Activated CD8-positive, alpha-beta memory T cell treated with anti-CD3 and anti-CD28 coated beads for 4 hours (primary cell): Measurements from ENCODE around the gene CMBL.

Source experiments
- DNase-seq, 2 donors: peaks; one replicate each; pipeline ENCODE4 v3.0.0-alpha.2; 2020; ENCODE audit warnings: low read depth in 2 of 2

Gene CMBL

DNA sequence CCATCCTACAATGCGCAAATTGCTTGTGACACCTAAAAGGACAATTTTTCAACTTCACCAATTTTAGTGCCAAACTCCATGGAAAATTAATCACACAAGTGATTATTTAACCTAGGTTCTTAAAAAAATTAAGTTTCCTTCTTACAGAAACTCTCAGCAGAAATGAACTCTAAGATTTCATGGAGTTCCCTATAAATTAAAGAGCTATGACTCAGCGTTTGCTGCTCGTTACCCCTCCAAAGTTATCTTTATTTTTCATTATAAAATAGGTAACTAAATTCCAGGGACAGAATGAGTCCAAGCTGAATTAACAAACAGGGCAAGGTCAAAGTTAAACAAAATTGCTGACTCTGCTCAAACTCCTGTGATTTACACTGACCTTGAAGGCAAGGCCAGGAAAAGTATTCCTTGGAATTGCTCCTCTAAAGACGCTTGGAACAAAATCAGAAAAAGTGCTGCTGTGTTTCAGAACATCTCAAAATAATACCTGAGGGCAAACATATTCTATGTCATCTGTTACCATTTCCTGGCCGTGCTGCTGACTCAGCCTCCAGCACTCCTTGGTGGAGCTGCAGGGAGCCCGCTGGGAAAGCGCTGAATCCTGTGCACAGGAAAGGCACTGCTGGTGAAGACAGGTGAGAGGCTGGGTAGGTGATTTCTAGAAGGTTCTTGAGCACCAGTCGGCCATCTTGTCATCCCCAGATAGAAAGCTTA is 2.5 kb upstream of the CMBL start:
- DNase-seq = no peak

- no peak for DNase-seq
Measured at GRCh38 chr5:10308844-10309243, 1.1 kb upstream of the CMBL start.

DNA sequence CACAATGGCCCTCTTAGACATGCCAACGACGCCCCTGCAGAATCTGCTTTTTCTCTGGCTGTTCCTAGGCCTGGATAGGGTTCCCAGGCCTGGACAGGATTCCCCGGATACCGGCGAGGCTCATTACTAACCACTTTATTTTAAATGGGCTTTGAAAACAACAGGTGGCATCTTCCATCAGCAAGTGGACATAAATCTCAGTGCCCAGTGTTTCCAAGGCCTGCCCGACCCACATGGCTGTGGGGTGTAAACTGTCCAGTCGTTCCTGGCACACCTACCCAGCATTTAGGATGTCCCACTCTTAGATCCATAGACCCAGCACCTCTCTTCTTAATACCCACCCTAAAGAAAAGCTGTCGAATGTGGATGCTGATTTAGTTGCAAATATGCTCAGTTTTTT is 896 bp downstream of the CMBL start:
- DNase-seq = no peak

DNA sequence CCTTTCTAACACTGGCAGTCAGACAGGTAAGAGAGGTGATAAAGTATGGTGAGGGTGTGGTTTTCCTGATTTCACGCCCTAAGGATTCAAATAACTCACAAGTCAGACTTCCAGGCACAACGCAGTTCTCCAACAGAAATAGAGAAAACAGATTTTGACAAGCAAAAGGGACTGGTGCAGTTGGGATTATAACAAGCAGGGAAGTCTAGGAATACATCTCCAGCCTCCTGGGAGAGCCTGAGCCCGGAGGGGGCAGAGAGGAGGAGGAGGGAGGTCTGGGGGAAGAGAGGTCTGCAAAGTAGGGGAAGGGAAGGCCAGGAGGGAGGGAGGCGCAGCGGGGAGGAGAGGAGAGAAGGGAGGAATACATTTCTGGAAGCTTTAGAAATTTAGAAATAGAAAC is 1.6 kb downstream of the CMBL start:
- no peak for DNase-seq

GRCh38 chr5:10304932-10305331 is 2.8 kb downstream of the CMBL start:
- no peak for DNase-seq

DNA sequence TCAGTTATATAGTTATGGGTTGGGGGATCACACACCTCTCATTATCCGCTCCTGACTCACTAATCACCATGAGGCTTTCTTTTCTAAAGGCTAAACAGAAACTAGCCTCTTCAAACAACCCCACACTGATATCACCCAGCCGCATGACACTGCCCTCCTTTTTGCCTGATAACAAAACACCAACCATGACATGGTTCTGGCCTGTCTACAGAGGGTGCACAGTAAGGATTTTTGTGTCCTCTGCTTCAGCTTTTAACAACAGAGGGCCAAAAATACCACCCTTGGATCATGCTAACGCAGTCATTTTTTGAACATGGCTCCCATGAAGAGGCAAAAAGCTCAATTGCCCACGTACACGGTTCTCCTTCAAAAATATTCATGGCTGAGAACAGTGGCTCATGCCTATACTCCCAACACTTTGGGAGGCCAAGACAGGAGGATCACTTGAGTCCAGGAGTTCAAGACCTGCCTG is 4.0 kb downstream of the CMBL start:
- DNase-seq = no peak

DNA sequence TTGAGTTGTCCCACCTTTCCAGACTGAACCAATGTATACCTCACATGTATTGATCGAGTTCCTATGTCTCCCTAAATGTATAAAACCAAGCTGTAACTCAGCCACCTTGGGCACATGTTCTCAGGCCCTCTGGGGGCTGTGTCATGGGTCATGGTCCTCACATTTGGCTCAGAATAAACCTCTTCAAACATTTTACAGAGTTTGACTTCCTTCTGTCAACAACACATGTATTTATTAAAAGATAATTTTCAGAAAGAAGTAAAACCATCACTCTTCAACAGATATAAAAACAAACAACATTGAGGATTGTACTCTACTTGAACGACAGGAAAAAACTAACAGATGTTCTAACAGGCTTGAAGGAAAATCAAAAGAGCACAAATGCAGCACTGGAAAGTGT is 4.5 kb downstream of the CMBL start:
- no peak for DNase-seq

GRCh38 chr5:10301842-10302610 is 5.7 kb downstream of the CMBL start:
- DNase-seq = no peak

DNA sequence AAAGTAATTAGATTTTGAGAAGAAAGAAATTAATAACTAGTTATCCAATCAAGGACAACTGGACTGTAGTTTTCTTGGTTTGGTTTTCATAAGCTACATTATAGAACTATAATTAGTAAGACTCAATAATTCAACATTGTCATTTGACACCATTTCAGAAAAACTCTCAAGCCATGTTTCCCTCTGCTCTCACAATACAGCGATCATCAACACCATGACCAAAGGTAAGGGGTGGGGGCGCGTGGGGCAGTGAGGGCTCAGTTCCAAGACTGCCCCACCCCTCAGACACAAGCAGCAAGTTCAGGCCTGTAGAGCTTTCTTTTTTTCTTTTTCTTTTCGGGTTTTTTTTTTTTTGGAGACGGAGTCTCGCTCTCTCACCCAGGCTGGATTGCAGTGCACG is 6.4 kb downstream of the CMBL start:
- DNase-seq = no peak

- DNase-seq = no peak
Measured at GRCh38 chr5:10300246-10300645, 7.5 kb downstream of the CMBL start.

DNA sequence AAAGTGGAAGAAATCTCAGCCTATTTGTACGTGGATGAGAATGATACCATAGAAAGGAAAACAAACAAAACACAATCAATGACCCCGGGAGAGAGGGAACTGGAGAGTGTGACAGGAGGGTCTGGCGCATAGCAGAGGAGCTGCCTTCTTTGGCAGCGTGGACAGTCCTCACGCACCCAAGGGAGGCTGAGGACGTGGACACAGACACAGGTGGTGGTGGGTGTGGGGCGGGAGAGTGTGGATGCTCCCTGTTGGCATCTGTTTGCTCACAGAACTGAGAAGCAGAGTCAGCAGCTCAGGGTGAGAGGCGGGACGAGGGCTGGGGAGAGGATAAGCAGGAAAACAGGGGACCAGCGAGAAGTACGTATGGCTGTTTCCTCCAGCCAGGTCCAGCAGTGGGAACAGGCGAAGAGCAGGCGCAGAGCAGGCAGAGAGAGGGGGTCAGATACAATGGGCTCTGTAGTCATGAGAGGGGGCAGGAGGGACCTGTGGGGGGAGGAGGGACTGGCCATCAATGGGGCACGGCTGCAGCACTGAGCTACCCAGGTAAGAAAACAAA is 10.0 kb downstream of the CMBL start:
- no peak for DNase-seq

- DNase-seq = no peak
Measured at GRCh38 chr5:10295619-10296326, 11.9 kb downstream of the CMBL start.

- no peak for DNase-seq
Measured at GRCh38 chr5:10293907-10294662, 13.6 kb downstream of the CMBL start.

- no peak for DNase-seq
Measured at GRCh38 chr5:10291692-10292339, 15.9 kb downstream of the CMBL start.

DNA sequence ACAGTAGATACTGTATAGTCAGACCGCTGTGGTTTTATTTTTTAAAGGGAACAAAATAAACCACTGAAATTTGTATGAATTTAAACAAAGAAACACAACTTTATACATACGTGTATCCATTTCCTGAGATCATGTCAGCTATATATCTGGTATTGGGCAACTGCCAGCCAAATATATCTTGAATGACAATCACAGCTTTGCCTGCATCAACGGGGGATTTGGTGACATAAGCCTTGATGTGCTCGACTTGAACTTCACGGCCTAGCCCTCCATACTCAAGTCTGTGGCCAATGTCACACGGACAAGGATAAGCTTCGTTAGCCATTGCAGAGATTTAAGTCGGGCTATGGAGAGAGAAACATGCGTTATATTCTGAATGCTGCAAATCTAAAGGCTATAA is 17.3 kb downstream of the CMBL start:
- no peak for DNase-seq

DNA sequence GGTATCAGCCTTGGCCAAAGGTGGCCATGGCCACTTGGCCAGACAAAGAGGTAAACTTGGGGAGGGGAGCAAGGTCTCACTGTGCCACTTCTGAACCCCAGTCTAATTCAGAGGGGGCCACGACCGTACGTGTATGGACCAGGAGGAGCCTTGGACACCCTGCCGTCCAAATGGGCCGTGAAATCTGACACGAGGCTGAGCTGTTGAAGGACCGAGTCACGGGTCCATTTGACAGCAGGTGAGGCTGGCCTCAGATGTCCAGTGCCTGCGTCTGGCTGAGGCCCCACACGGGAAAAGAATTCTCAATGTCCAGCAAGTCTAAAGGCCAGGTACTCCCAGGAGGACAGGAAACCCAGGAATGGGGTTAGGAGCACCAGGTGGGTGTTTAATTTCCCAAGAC is 17.7 kb downstream of the CMBL start:
- no peak for DNase-seq

DNA sequence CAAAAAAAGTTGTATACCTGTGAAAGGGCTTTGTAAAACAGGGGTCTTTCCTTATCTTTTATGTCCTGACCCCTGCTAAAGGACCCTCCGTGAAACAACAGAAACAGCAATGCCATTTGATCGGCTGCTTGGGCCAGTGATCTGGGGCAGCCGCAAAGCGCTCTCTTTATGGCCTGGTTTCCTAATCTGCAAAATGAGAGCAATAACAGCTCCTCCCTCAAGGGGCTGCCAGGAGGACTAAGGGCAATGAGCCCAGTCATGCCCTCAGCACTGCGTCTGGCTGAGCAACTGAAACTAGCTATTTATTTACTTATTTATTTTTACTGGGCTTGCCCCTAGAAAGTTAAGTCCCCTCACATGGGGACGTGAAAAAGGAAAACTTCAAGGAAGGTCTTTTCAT is 18.3 kb downstream of the CMBL start:
- no peak for DNase-seq

GRCh38 chr5:10288592-10289219 is 19.0 kb downstream of the CMBL start:
- DNase-seq = no peak

GRCh38 chr5:10286862-10287227 is 20.9 kb downstream of the CMBL start:
- DNase-seq = no peak

DNA sequence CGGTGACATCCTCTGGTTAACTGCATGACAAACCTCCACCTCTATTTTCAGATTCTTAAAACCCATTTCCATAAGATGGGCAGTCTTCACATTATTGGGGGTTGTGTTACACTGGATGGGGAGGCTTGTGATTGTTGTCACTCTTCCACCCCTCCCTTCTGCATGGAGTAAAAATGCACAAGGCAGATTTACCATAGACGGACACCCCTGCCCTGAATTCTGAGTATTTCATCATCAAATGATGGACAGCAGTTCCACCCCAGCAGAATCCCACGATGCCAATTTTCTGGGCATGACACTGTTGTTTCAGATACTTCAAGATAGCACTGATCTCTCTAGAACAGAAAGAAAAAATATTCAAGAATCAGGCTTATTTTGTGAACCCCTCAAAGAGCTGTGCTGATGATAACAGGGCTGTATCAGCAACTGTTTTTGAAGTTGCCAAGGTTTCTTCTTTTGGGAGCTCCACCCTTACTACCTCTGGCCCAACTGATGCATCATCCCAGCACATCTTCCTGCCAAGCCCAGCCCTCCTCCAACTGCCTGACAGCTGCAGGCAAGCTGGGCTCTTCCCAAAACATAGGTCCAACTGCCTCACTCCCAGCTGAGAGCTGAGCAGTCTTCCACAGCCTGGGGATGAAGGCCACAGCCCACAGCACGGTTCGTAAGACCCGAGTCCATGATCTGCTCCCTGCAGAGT is 21.4 kb downstream of the CMBL start:
- DNase-seq = no peak
